ENCODE data around the gene SKI. TPM values are rescaled to one million over a fixed set of nuclear protein-coding genes. Genes with fewer than 3 reads are reported as not detected.

The SKI gene
- total RNA-seq, 6 donors from 2014 or later = 57.3 to 108 (median 96.9) TPM

DNA sequence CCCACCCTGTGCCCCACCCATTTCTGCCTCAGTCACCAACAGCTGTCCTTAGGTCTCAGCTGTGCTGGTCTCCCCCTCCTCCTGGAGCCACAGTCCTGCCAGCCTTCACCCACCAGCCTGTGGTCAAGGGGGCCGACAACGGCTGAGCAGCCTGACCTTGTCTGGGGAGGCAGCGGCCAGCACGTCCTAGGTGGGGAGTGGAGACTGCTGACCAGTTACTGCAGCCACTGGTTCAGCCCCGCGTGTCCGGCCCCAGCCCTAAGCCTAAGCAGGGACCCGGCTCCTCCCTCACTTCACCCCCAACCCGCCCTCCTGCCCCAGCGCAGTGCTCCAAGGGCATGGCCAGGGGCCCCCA lies 84.0 kb downstream of the SKI start:
- no peaks in the 10 kb centered on the region for H3K9me3 ChIP-seq
- H3K27ac ChIP-seq = peak overlapping the region; percentile 88 to 95 (median 94)
- ATAC-seq (ENCODE audit: low FRiP score in 2 of 2) (no peak), DNase-seq (peak in 1 of 2 donors; percentile 81)
- no peak overlapping the region for H3K4me3 ChIP-seq
- H3K27me3 ChIP-seq = peaks cover 0 to 7% (median 0%) of the 10 kb centered on the region in 4 donors
- WGBS, 2 donors = 52 to 80% methylated on average over 1 to 10 of the region's 10 CpGs
- TF ChIP-seq POLR2A (IDR thresholded peaks at IDR 0.05) = no peak
- no peak for TF ChIP-seq CTCF (IDR thresholded peaks at IDR 0.05)
- no peak for TF ChIP-seq EP300 (IDR thresholded peaks at IDR 0.05)
- TF ChIP-seq POLR2AphosphoS5 (IDR thresholded peaks at IDR 0.05) = no peak
- peaks cover 45 to 57% (median 52%) of the 10 kb centered on the region in 4 donors for H3K4me1 ChIP-seq
- H3K36me3 ChIP-seq = peaks cover 8 to 28% (median 23%) of the 10 kb centered on the region in 4 donors

DNA sequence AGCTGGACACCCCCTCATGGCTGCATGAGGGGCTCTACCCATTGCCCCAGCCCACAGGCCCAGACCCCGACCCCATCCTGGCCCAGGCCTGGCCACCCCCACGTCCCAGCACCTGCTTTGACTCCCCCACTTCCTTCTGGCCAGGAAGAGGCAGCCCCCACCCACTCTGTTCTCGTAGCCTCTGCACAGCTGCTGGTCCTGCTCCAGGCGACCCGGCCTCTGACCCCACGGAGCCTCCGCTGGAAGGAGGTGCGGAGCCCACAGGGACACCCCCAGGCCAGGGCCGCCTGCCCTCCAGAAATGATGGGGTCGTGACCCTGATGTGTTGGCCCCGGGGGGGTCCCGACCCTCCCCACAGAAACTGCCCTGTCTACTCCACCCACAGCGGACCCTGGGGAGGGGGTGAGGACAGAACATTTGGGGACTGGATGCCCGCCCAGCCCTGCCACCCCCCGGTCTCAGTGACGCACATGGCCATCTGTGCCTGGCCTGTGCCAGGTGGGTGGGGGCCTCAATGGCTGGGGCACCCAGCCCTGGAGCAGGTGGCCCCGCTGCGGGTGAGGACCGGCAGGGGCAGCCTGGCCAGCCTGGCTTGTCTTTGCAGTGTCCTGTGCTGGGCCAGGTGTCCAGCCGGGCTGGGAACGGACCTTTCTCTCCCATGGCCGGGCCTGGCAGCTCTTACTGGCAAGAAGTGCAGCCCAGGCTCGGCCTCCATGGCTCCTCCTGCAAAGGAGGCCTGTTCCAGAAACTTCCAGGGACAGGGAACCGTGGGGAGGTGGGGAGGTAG lies 84.6 kb downstream of the SKI start:
- no peak for TF ChIP-seq CTCF (IDR thresholded peaks at IDR 0.05)
- peak in 1 of 2 donors; percentile 4 for TF ChIP-seq POLR2AphosphoS5 (IDR thresholded peaks at IDR 0.05)
- Histone ChIP-seq H3K27ac (peak overlapping the region; percentile 88 to 95 (median 94)), H3K9me3 (no peaks in the 10 kb centered on the region), H3K4me3 (no peak overlapping the region), H3K36me3 (peaks cover 8 to 22% (median 17%) of the 10 kb centered on the region in 4 donors), H3K27me3 (peaks cover 0 to 7% (median 0%) of the 10 kb centered on the region in 4 donors), H3K4me1 (peaks cover 45 to 57% (median 52%) of the 10 kb centered on the region in 4 donors)
- DNase-seq (peak in 1 of 2 donors; percentile 86), ATAC-seq (ENCODE audit: low FRiP score in 2 of 2) (no peak)
- WGBS, 2 donors = 35 to 66% methylated on average over 2 to 14 of the region's 24 CpGs

GRCh38 chr1:2313651-2314261 lies 85.6 kb downstream of the SKI start:
- peak overlapping the region; percentile 30 to 81 (median 68) for H3K4me3 ChIP-seq
- DNase-seq (no peak), ATAC-seq (ENCODE audit: low FRiP score in 2 of 2) (no peak)
- H3K36me3 ChIP-seq = peaks cover 0 to 12% (median 8%) of the 10 kb centered on the region in 4 donors
- peaks cover 0 to 7% (median 0%) of the 10 kb centered on the region in 4 donors for H3K27me3 ChIP-seq
- peak overlapping the region; percentile 88 to 95 (median 94) for H3K27ac ChIP-seq
- no peaks in the 10 kb centered on the region for H3K9me3 ChIP-seq
- peaks cover 45 to 57% (median 52%) of the 10 kb centered on the region in 4 donors for H3K4me1 ChIP-seq
- 61 to 70% methylated on average over 10 to 18 of the region's 18 CpGs for WGBS, 2 donors
- no peak for TF ChIP-seq POLR2A (IDR thresholded peaks at IDR 0.05)

DNA sequence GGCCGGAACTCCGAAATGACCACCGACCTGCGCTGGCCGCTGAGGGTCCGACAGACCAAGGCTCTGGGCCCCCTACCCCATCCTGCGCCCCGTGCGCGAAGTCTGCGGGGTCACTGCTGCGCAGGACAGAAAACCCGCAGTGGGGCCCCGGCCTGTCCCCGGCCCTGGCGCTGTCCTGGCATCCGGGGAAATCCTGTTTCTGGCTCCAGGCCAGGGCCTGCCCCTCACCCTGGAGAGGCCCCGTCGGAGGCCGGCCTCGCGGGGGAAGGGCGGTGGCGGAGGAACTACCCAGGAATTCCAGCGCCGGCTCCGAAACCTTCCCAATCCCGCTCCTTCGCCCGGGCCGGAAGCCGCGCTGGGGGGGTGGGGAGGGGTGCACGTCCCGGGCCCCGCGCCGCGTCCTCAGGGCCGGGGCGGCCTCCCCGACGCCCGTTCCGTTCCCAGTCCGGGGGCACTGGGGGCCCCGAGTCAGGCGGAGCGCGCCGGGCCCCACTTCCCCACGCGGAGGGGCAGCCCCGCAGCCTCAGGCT lies 86.2 kb downstream of the SKI start:
- TF ChIP-seq CTCF (IDR thresholded peaks at IDR 0.05) (peak in 1 of 6 experiments; percentile 17), POLR2AphosphoS5 (IDR thresholded peaks at IDR 0.05) (peak; percentile 13 to 21), POLR2A (IDR thresholded peaks at IDR 0.05) (peak in 2 of 4 donors; percentile 13 to 62), EP300 (IDR thresholded peaks at IDR 0.05) (no peak)
- peak overlapping the region; percentile 30 to 81 (median 68) for H3K4me3 ChIP-seq
- H3K27me3 ChIP-seq = peaks cover 0 to 7% (median 0%) of the 10 kb centered on the region in 4 donors
- DNase-seq (peak; percentile 62 to 91), ATAC-seq (ENCODE audit: low FRiP score in 2 of 2) (peak in 1 of 2 donors; percentile 45)
- H3K27ac ChIP-seq = peak overlapping the region; percentile 88 to 95 (median 94)
- 12 to 14% methylated on average over 6 to 38 of the region's 54 CpGs for WGBS, 2 donors
- peaks cover 0 to 9% (median 3%) of the 10 kb centered on the region in 4 donors for H3K36me3 ChIP-seq
- H3K9me3 ChIP-seq = no peaks in the 10 kb centered on the region
- peaks cover 45 to 57% (median 52%) of the 10 kb centered on the region in 4 donors for H3K4me1 ChIP-seq

Measured in upper lobe of left lung (tissue), 6 donors.